PC-3 (cell line): ENCODE measurements around the gene PHF1. TPM values are rescaled to one million over a fixed set of nuclear protein-coding genes. Genes with fewer than 3 reads are reported as not detected.
"Not testable (repeated sequence)": the region's sequence is repeated elsewhere in the genome, so short reads cannot be mapped to it uniquely, and the experiment has no call there.

ENCODE experiments used
- ATAC-seq: fragments of 200-7000 bp; cut with Tn5 transposase; 2 replicates; pipeline ENCODE4 v1.9.1; 2020; ENCODE audit warnings: mild to moderate bottlenecking, moderate library complexity
- BruUV-seq: library from RNA; stranded (reverse); fragments of 400-500 nt; replicated peaks from 2 replicates; lab custom pipeline; 2021; lab: Mats Ljungman, UMichigan
- CTCF ChIA-PET: fragments of 300-600 bp; sonication (Branson Sonifier 250); formaldehyde crosslinking; loops from one replicate; lab custom pipeline; 2022; ENCODE audit warnings: antibody characterized with exemption; lab: Charles Lee
- POLR2A ChIA-PET: fragments of 300-600 bp; sonication (Branson Sonifier 250); formaldehyde crosslinking; loops from one replicate; lab custom pipeline; 2022; ENCODE audit warnings: antibody characterized with exemption; ENCODE audit not compliant: unreplicated experiment; lab: Charles Lee
- DNase-seq: peaks from one replicate; pipeline ENCODE4 v3.0.0-alpha.2; 2015
- H2AFZ ChIP-seq: fragments of 300-600 bp; sonication (generic); 2 replicates; pipeline ENCODE4 v1.6.0; 2016; ENCODE audit warnings: antibody characterized with exemption, low read length
- H3F3A ChIP-seq: fragments of 300-600 bp; sonication (generic); one replicate; pipeline ENCODE4 v1.6.0; 2017; ENCODE audit warnings: antibody characterized with exemption, low read length, control low read depth, mild to moderate bottlenecking; ENCODE audit not compliant: unreplicated experiment
- H3K27ac ChIP-seq: fragments of 300-600 bp; sonication (generic); 2 replicates; pipeline ENCODE4 v1.5.1; 2016; ENCODE audit warnings: mild to moderate bottlenecking, low read length
- H3K27me3 ChIP-seq: fragments of 300-600 bp; sonication (generic); 2 replicates; pipeline ENCODE4 v1.6.1; 2016; ENCODE audit warnings: low read length, mixed read lengths
- H3K36me3 ChIP-seq: fragments of 300-600 bp; sonication (generic); 2 replicates; pipeline ENCODE4 v1.6.1; 2016; ENCODE audit warnings: low read depth, mixed run types, low read length, mixed read lengths
- H3K4me1 ChIP-seq: fragments of 300-600 bp; sonication (generic); 2 replicates; pipeline ENCODE4 v1.5.1; 2016; ENCODE audit warnings: low read length; ENCODE audit not compliant: insufficient read depth
- H3K4me2 ChIP-seq: fragments of 300-600 bp; sonication (generic); 2 replicates; pipeline ENCODE4 v1.6.0; 2016; ENCODE audit warnings: low read length
- H3K4me3 ChIP-seq: fragments of 300-600 bp; sonication (generic); 2 replicates; pipeline ENCODE4 v1.5.1; 2016; ENCODE audit warnings: mild to moderate bottlenecking, low read length, mixed read lengths
- H3K79me2 ChIP-seq: fragments of 300-600 bp; sonication (generic); 2 replicates; pipeline ENCODE4 v1.6.1; 2017; ENCODE audit warnings: low read length, mixed read lengths
- H3K9ac ChIP-seq: fragments of 300-600 bp; sonication (generic); 2 replicates; pipeline ENCODE4 v1.6.0; 2016; ENCODE audit warnings: mild to moderate bottlenecking, low read length
- H3K9me2 ChIP-seq: fragments of 300-600 bp; sonication (generic); replicated peaks from 2 replicates; pipeline ENCODE4 v1.6.1; 2016; ENCODE audit warnings: mixed run types, low read length, mixed read lengths
- H3K9me3 ChIP-seq: fragments of 300-600 bp; sonication (generic); 2 replicates; pipeline ENCODE4 v1.6.1; 2016; ENCODE audit warnings: low read length, mixed read lengths
- H4K20me1 ChIP-seq: fragments of 300-600 bp; sonication (generic); 2 replicates; pipeline ENCODE4 v1.6.1; 2016; ENCODE audit warnings: low read length, mixed read lengths
- EZH2 ChIP-seq: fragments of 300-600 bp; sonication (generic); IDR thresholded peaks from one replicate; pipeline ENCODE4 v1.6.1; 2017; ENCODE audit warnings: antibody characterized with exemption, mild to moderate bottlenecking, low read length; ENCODE audit not compliant: unreplicated experiment
- EZH2phosphoT487 ChIP-seq: fragments of 300-600 bp; sonication (generic); IDR thresholded peaks from 2 replicates; pipeline ENCODE4 v1.6.1; 2018; ENCODE audit warnings: mild to moderate bottlenecking, antibody characterized with exemption, low read length, borderline replicate concordance
- intact Hi-C: fragments of 100-400 bp; cut with micrococcal nuclease; formaldehyde crosslinking; loops from 2 replicates; pipeline ENCODE4 v1.9.0; 2023
- total RNA-seq: library from RNA; depleted of rRNA; stranded (reverse); fragments of >200 nt; gene quantifications from 2 replicates; pipeline ENCODE4 v1.2.3, GENCODE V29; 2014
- TF ChIP-seq, protein P1 (sequence below): fragments of 300-600 bp; sonication (generic); conservative IDR thresholded peaks from 2 replicates; pipeline ENCODE4 v1.5.1; 2017; ENCODE audit warnings: antibody characterized with exemption, low read depth, mild to moderate bottlenecking, low read length

PHF1 gene
- total RNA-seq, 1 experiment from 2014 or later: 36.6 TPM

DNA sequence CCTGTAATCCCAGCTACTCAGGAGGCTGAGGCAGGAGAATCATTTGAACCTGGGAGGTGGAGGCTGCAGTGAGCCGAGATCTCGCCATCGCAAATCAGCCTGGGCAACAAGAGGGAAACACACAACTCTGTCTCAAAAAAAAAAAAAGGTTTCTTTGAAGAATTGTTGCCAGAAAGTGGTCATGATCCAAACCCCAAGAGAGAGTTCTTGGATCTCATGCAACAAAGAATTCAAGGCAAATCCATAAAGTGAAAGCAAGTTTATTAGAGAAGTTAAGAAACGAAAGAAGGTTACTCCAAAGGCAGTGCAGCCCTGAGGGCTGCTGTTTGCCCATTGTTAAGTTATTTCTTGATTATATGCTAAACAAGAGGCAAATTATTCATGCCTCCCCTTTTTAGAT is 33.6 kb upstream of the PHF1 start:
- DNase-seq (no peak), ATAC-seq (no peak)
- Histone ChIP-seq H3K79me2 (no peaks in the 10 kb centered on the region), H3K9me2 (no peaks in the 10 kb centered on the region), H2AFZ (no peak overlapping the region), H3F3A (no peaks in the 10 kb centered on the region), H3K4me3 (no peak overlapping the region), H3K27me3 (no peaks in the 10 kb centered on the region), H3K36me3 (no peaks in the 10 kb centered on the region), H3K9me3 (no peaks in the 10 kb centered on the region), H3K4me2 (no peak overlapping the region), H4K20me1 (no peaks in the 10 kb centered on the region), H3K9ac (no peak overlapping the region), H3K27ac (no peak overlapping the region), H3K4me1 (peaks cover 8% of the 10 kb centered on the region; the same call in 1 of the 2 replicates)
- ChIA-PET POLR2A (no interaction called here), CTCF (no interaction called here)
- intact Hi-C loops: no loop called here
- no TSS peak for BruUV-seq
- TF ChIP-seq EZH2: no peak
- no peak for TF ChIP-seq EZH2phosphoT487

DNA sequence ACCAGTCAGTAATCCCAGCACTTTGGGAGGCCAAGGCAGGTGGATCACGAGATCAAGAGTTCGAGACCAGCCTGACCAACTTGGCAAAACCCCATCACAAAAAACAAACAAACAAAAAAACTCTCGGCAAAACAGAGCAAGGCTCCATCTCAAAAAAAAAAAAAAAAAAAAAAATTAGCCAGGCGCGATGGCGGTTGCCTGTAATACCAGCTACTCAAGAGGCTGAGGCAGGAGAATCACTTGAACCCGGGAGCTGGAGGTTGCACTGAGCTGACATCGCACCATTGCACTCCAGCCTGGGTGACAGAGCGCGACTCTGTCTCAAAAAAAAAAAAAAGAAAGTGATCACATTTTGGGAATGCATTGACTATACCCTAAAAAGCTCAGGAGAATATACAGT is 31.6 kb upstream of the PHF1 start:
- H3K36me3 ChIP-seq, H3K79me2 ChIP-seq, H3K4me2 ChIP-seq, H4K20me1 ChIP-seq, H3K9me3 ChIP-seq, ATAC-seq, H3K9me2 ChIP-seq, CTCF ChIA-PET, H3K9ac ChIP-seq, H3K27ac ChIP-seq, H3K27me3 ChIP-seq, intact Hi-C loops, H3K4me1 ChIP-seq, H3K4me3 ChIP-seq, POLR2A ChIA-PET, BruUV-seq, DNase-seq, H3F3A ChIP-seq, H2AFZ ChIP-seq: not testable (repeated sequence)

GRCh38 chr6:33380272-33380981 is 30.4 kb upstream of the PHF1 start:
- no peaks in the 10 kb centered on the region for H3K9me3 ChIP-seq
- BruUV-seq: no TSS peak
- no peaks in the 10 kb centered on the region for H3K79me2 ChIP-seq
- ATAC-seq (no peak), DNase-seq (no peak)
- POLR2A ChIA-PET: no interaction called here
- H3K36me3 ChIP-seq: no peaks in the 10 kb centered on the region
- no peak overlapping the region for H3K4me2 ChIP-seq
- H3K9ac ChIP-seq: no peak overlapping the region
- H2AFZ ChIP-seq: no peak overlapping the region
- intact Hi-C loops: no loop called here
- no peaks in the 10 kb centered on the region; the same call in 1 of the 2 replicates for H3K4me1 ChIP-seq
- H3K27me3 ChIP-seq: no peaks in the 10 kb centered on the region
- H4K20me1 ChIP-seq: no peaks in the 10 kb centered on the region
- no peaks in the 10 kb centered on the region for H3K9me2 ChIP-seq
- H3K27ac ChIP-seq: no peak overlapping the region
- H3K4me3 ChIP-seq: no peak overlapping the region
- TF ChIP-seq EZH2 (no peak), EZH2phosphoT487 (no peak)
- TF ChIP-seq, protein P1, sequence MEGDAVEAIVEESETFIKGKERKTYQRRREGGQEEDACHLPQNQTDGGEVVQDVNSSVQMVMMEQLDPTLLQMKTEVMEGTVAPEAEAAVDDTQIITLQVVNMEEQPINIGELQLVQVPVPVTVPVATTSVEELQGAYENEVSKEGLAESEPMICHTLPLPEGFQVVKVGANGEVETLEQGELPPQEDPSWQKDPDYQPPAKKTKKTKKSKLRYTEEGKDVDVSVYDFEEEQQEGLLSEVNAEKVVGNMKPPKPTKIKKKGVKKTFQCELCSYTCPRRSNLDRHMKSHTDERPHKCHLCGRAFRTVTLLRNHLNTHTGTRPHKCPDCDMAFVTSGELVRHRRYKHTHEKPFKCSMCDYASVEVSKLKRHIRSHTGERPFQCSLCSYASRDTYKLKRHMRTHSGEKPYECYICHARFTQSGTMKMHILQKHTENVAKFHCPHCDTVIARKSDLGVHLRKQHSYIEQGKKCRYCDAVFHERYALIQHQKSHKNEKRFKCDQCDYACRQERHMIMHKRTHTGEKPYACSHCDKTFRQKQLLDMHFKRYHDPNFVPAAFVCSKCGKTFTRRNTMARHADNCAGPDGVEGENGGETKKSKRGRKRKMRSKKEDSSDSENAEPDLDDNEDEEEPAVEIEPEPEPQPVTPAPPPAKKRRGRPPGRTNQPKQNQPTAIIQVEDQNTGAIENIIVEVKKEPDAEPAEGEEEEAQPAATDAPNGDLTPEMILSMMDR: no peak
- CTCF ChIA-PET: no interaction called here
- H3F3A ChIP-seq: no peaks in the 10 kb centered on the region
